H9 (cell line): ENCODE results near the gene CACNA2D3. TPM values are rescaled to one million over a fixed set of nuclear protein-coding genes. Genes with fewer than 3 reads are reported as not detected.

ENCODE experiments used
- DNase-seq: peaks from one replicate; pipeline ENCODE4 v3.0.0-alpha.2; 2017
- H2AFZ ChIP-seq: one replicate; pipeline ENCODE4 v1.6.1; 2013; ENCODE audit warnings: mild to moderate bottlenecking, low read length, control low read depth, moderate library complexity
- H2AK5ac ChIP-seq: 2 replicates; pipeline ENCODE4 v1.6.1; 2013; ENCODE audit warnings: low read length, control low read depth, mixed read lengths; ENCODE audit not compliant: insufficient read length
- H2BK120ac ChIP-seq: one replicate; pipeline ENCODE4 v1.6.1; 2013; ENCODE audit warnings: low read depth, mild to moderate bottlenecking, low read length, control low read depth, inconsistent platforms; ENCODE audit not compliant: poor library complexity, severe bottlenecking
- H2BK12ac ChIP-seq: 2 replicates; pipeline ENCODE4 v1.6.1; 2013; ENCODE audit warnings: low read length, control low read depth, mixed read lengths, low read depth; ENCODE audit not compliant: insufficient read length
- H2BK15ac ChIP-seq: 2 replicates; pipeline ENCODE4 v1.6.1; 2013; ENCODE audit warnings: low read depth, low read length, control low read depth
- H2BK20ac ChIP-seq: one replicate; pipeline ENCODE4 v1.6.1; 2013; ENCODE audit warnings: low read depth, mild to moderate bottlenecking, low read length, control low read depth, inconsistent platforms; ENCODE audit not compliant: poor library complexity, severe bottlenecking
- H2BK5ac ChIP-seq: 2 replicates; pipeline ENCODE4 v1.6.1; 2013; ENCODE audit warnings: low read length, control low read depth, mixed read lengths; ENCODE audit not compliant: insufficient read length
- H3K14ac ChIP-seq: 2 replicates; pipeline ENCODE4 v1.6.1; 2013; ENCODE audit warnings: low read length, control low read depth; ENCODE audit not compliant: insufficient read depth
- H3K18ac ChIP-seq: 2 replicates; pipeline ENCODE4 v1.6.1; 2013; ENCODE audit warnings: low read depth, mild to moderate bottlenecking, mixed read lengths, low read length, control low read depth; ENCODE audit not compliant: insufficient read length
- H3K23ac ChIP-seq: 2 replicates; pipeline ENCODE4 v1.6.1; 2013; ENCODE audit warnings: low read length, control low read depth, mixed read lengths, low read depth; ENCODE audit not compliant: insufficient read length
- H3K23me2 ChIP-seq: 2 replicates; pipeline ENCODE4 v1.6.1; 2013; ENCODE audit warnings: low read depth, mild to moderate bottlenecking, mixed read lengths, low read length, control low read depth; ENCODE audit not compliant: insufficient read length, poor library complexity, severe bottlenecking
- H3K27ac ChIP-seq: 2 replicates; pipeline ENCODE4 v1.5.1; 2013; ENCODE audit warnings: low read length, control low read depth, mixed read lengths, low read depth; ENCODE audit not compliant: insufficient read length
- H3K27me3 ChIP-seq: 2 replicates; pipeline ENCODE4 v1.6.1; 2013; ENCODE audit warnings: low read length, control low read depth, inconsistent platforms; ENCODE audit not compliant: insufficient read depth
- H3K4ac ChIP-seq: 2 replicates; pipeline ENCODE4 v1.6.1; 2013; ENCODE audit warnings: low read depth, mild to moderate bottlenecking, control low read depth, inconsistent platforms, low read length, moderate library complexity
- H3K4me1 ChIP-seq: 2 replicates; pipeline ENCODE4 v1.6.1; 2013; ENCODE audit warnings: low read length, control low read depth, inconsistent platforms; ENCODE audit not compliant: insufficient read depth
- H3K4me2 ChIP-seq: 2 replicates; pipeline ENCODE4 v1.6.1; 2013; ENCODE audit warnings: low read length, control low read depth, mixed read lengths; ENCODE audit not compliant: insufficient read length, insufficient read depth
- H3K56ac ChIP-seq: 2 replicates; pipeline ENCODE4 v1.6.1; 2013; ENCODE audit warnings: low read depth, mild to moderate bottlenecking, mixed read lengths, low read length, control low read depth; ENCODE audit not compliant: insufficient read length
- H3K79me1 ChIP-seq: 2 replicates; pipeline ENCODE4 v1.6.1; 2013; ENCODE audit warnings: low read depth, mild to moderate bottlenecking, moderate library complexity, low read length, control low read depth, inconsistent platforms; ENCODE audit not compliant: insufficient read depth, poor library complexity, severe bottlenecking
- H3K79me2 ChIP-seq: 2 replicates; pipeline ENCODE4 v1.6.1; 2013; ENCODE audit warnings: low read length, control low read depth, inconsistent platforms; ENCODE audit not compliant: insufficient read depth
- H3K9ac ChIP-seq: 2 replicates; pipeline ENCODE4 v1.6.1; 2013; ENCODE audit warnings: low read length, control low read depth, mixed read lengths; ENCODE audit not compliant: insufficient read length; ENCODE audit errors: extremely low read depth
- H3K9me3 ChIP-seq: one replicate; pipeline ENCODE4 v1.6.1; 2013; ENCODE audit warnings: low read depth, low read length, inconsistent platforms; ENCODE audit not compliant: control insufficient read depth
- H3T11ph ChIP-seq: one replicate; pipeline ENCODE4 v1.6.1; 2013; ENCODE audit warnings: mild to moderate bottlenecking, low read length, control low read depth, inconsistent platforms
- H4K20me1 ChIP-seq: one replicate; pipeline ENCODE4 v1.6.1; 2013; ENCODE audit not compliant: control insufficient read depth, insufficient read length, insufficient read depth
- H4K5ac ChIP-seq: 2 replicates; pipeline ENCODE4 v1.6.1; 2013; ENCODE audit warnings: low read depth, mild to moderate bottlenecking, mixed read lengths, low read length, control low read depth; ENCODE audit not compliant: insufficient read length
- H4K8ac ChIP-seq: replicated peaks from 2 replicates; pipeline ENCODE4 v1.6.1; 2013; ENCODE audit warnings: low read length, control low read depth, mixed read lengths, low read depth; ENCODE audit not compliant: insufficient read length
- H4K91ac ChIP-seq: 2 replicates; pipeline ENCODE4 v1.6.1; 2013; ENCODE audit warnings: low read depth, mild to moderate bottlenecking, moderate library complexity, mixed read lengths, low read length, control low read depth; ENCODE audit not compliant: insufficient read length
- H3K27ac Mint-ChIP-seq, 3 experiments: 2 replicates in 2 of 3; 3 replicates in 1 of 3; pipeline ENCODE4 v1.8.0; 2020 to 2021; ENCODE audit warnings: mixed read lengths in 3 of 3, mild to moderate bottlenecking in 1 of 3, moderate library complexity in 1 of 3
- H3K27me3 Mint-ChIP-seq: 2 replicates; pipeline ENCODE4 v1.8.0; 2021; ENCODE audit warnings: low read depth, mild to moderate bottlenecking, moderate library complexity, mixed read lengths
- H3K36me3 Mint-ChIP-seq, 3 experiments: 2 replicates in 2 of 3; 3 replicates in 1 of 3; pipeline ENCODE4 v1.8.0; 2020 to 2021; ENCODE audit warnings: low read depth in 3 of 3, mixed read lengths in 3 of 3; ENCODE audit not compliant: insufficient read depth in 1 of 3
- H3K4me1 Mint-ChIP-seq, 2 experiments: 2 replicates each; pipeline ENCODE4 v1.8.0; 2020; ENCODE audit warnings: mixed read lengths in 2 of 2
- H3K4me3 Mint-ChIP-seq, 2 experiments: 2 replicates in 1 of 2; 3 replicates in 1 of 2; pipeline ENCODE4 v1.8.0; 2020 to 2021; ENCODE audit warnings: mild to moderate bottlenecking in 2 of 2, mixed read lengths in 2 of 2, moderate library complexity in 1 of 2
- H3K9me3 Mint-ChIP-seq, 2 experiments: 2 replicates in 1 of 2; 3 replicates in 1 of 2; pipeline ENCODE4 v1.8.0; 2020; ENCODE audit warnings: mild to moderate bottlenecking in 2 of 2, mixed read lengths in 2 of 2, moderate library complexity in 1 of 2
- WGBS: extraction: QIAGEN DNeasy Blood & Tissue Kit; methylation state at CpG from one replicate; pipeline ENCODE4 v1.1.7; 2013; ENCODE audit warnings: missing lambda C conversion rate, low lambda C conversion rate, mixed read lengths; ENCODE audit not compliant: insufficient read length; ENCODE audit errors: extremely low coverage; 5-methylcytosine and 5-hydroxymethylcytosine counted together
- total RNA-seq: library from RNA; stranded (reverse); gene quantifications from 2 replicates; pipeline ENCODE4 v1.2.1, GENCODE V29; 2021
- TF ChIP-seq, protein P1 (sequence below): fragments of 200-600 bp; sonication (generic); conservative IDR thresholded peaks from 3 replicates; pipeline ENCODE4 v1.8.0; 2021; ENCODE audit warnings: antibody characterized with exemption, mild to moderate bottlenecking

CACNA2D3 gene
- total RNA-seq, 1 experiment from 2014 or later, result 3.2 TPM

DNA sequence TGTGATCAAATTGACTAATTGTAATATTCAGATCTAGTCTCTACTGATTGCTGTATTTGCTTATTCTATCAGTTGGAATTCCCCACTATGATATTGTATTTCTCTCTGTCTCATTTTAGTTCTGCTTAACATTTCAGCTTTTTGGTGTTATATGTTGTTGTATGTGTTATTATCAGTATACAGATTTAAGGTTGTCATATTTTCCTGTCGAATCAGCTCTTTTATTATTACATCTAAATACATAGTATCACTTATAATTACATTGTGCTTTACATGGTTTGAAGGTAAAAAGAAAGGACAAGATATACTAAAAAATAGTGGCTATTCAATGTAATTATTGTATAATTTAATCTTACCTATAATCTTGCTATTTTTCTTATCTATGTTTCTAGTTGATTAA is 598.3 kb downstream of the CACNA2D3 start:
- Histone ChIP-seq H4K8ac (no peak overlapping the region), H2BK120ac (no peak overlapping the region), H3K27me3 (no peaks in the 10 kb centered on the region), H3K23ac (no peak overlapping the region), H2BK20ac (no peak overlapping the region), H4K5ac (no peak overlapping the region), H3K9me3 (no peaks in the 10 kb centered on the region), H3K9ac (no peak overlapping the region), H3K18ac (no peak overlapping the region), H2AK5ac (no peak overlapping the region), H3T11ph (no peak overlapping the region), H4K20me1 (no peaks in the 10 kb centered on the region), H3K79me2 (no peaks in the 10 kb centered on the region; the same call in 1 of the 2 replicates), H3K14ac (no peak overlapping the region), H3K79me1 (no peaks in the 10 kb centered on the region), H2BK15ac (no peak overlapping the region), H3K56ac (no peak overlapping the region), H4K91ac (no peak overlapping the region), H3K4ac (no peak overlapping the region), H2AFZ (no peak overlapping the region), H2BK5ac (no peak overlapping the region), H3K23me2 (no peaks in the 10 kb centered on the region), H3K27ac (no peak overlapping the region), H3K4me1 (no peaks in the 10 kb centered on the region), H3K4me2 (no peak overlapping the region), H2BK12ac (no peak overlapping the region)
- Mint-ChIP-seq H3K4me1 (peaks cover 3 to 9% of the 10 kb centered on the region in 2 experiments), H3K4me3 (no peak overlapping the region), H3K27ac (no peak overlapping the region), H3K27me3 (no peaks in the 10 kb centered on the region), H3K36me3 (peaks cover 15 to 23% (median 15%) of the 10 kb centered on the region in 3 experiments; a peak in 6 of 7 replicates), H3K9me3 (peaks cover 8 to 14% of the 10 kb centered on the region in 2 experiments; a peak in 3 of 5 replicates)
- no CpG with 5 or more reads among the region's 1 CpG for whole genome bisulfite sequencing
- DNase-seq, result no peak
- TF ChIP-seq, protein P1, sequence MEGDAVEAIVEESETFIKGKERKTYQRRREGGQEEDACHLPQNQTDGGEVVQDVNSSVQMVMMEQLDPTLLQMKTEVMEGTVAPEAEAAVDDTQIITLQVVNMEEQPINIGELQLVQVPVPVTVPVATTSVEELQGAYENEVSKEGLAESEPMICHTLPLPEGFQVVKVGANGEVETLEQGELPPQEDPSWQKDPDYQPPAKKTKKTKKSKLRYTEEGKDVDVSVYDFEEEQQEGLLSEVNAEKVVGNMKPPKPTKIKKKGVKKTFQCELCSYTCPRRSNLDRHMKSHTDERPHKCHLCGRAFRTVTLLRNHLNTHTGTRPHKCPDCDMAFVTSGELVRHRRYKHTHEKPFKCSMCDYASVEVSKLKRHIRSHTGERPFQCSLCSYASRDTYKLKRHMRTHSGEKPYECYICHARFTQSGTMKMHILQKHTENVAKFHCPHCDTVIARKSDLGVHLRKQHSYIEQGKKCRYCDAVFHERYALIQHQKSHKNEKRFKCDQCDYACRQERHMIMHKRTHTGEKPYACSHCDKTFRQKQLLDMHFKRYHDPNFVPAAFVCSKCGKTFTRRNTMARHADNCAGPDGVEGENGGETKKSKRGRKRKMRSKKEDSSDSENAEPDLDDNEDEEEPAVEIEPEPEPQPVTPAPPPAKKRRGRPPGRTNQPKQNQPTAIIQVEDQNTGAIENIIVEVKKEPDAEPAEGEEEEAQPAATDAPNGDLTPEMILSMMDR, result no peak
